Effector memory CD4-positive, alpha-beta T cell (primary cell): ENCODE results near the gene ADIPOQ.

ENCODE experiments used
- DNase-seq, 3 donors: peaks; one replicate each; pipeline ENCODE4 v3.0.0-alpha.2; 2020
- H3K27ac ChIP-seq: 2 replicates; pipeline ENCODE4 v1.7.0; 2013; ENCODE audit warnings: mild to moderate bottlenecking, low read length, moderate library complexity; ENCODE audit not compliant: insufficient read depth, poor library complexity, severe bottlenecking
- H3K27me3 ChIP-seq: replicated peaks from 2 replicates; pipeline ENCODE4 v1.7.0; 2013; ENCODE audit warnings: mild to moderate bottlenecking, low read length; ENCODE audit not compliant: insufficient read depth, control insufficient read depth, poor library complexity, severe bottlenecking
- H3K36me3 ChIP-seq: 2 replicates; pipeline ENCODE4 v1.7.0; 2013; ENCODE audit warnings: mild to moderate bottlenecking, low read length, moderate library complexity; ENCODE audit not compliant: control insufficient read depth, insufficient read depth
- H3K4me1 ChIP-seq: 2 replicates; pipeline ENCODE4 v1.7.0; 2013; ENCODE audit warnings: low read length, mild to moderate bottlenecking; ENCODE audit not compliant: control insufficient read depth, insufficient read depth, poor library complexity, severe bottlenecking
- H3K4me3 ChIP-seq: 2 replicates; pipeline ENCODE4 v1.7.0; 2013; ENCODE audit warnings: low read length, low read depth, mild to moderate bottlenecking; ENCODE audit not compliant: insufficient read depth, poor library complexity, severe bottlenecking
- H3K9me3 ChIP-seq: 2 replicates; pipeline ENCODE4 v1.7.0; 2013; ENCODE audit warnings: mild to moderate bottlenecking, low read length, moderate library complexity; ENCODE audit not compliant: control insufficient read depth

The ADIPOQ gene

GRCh38 chr3:186826410-186826975 lies 16.0 kb upstream of the ADIPOQ start:
- H3K4me3 ChIP-seq: peak overlapping the region; percentile 66
- H3K9me3 ChIP-seq: no peaks in the 10 kb centered on the region
- H3K27ac ChIP-seq: no peak overlapping the region
- peaks cover 9% of the 10 kb centered on the region for H3K4me1 ChIP-seq
- H3K36me3 ChIP-seq: no peaks in the 10 kb centered on the region
- no peak for DNase-seq
- peaks cover 11% of the 10 kb centered on the region for H3K27me3 ChIP-seq

- Histone ChIP-seq H3K27ac (peak overlapping the region; percentile 45), H3K27me3 (peaks cover 11% of the 10 kb centered on the region), H3K9me3 (no peaks in the 10 kb centered on the region), H3K4me3 (peak overlapping the region; percentile 66), H3K4me1 (peaks cover 9% of the 10 kb centered on the region), H3K36me3 (no peaks in the 10 kb centered on the region)
- DNase-seq: peak; percentile 75 to 81 (median 80)
Measured at GRCh38 chr3:186826976-186827857, 15.3 kb upstream of the ADIPOQ start.

- Histone ChIP-seq H3K4me1 (peaks cover 9% of the 10 kb centered on the region), H3K27ac (no peak overlapping the region), H3K27me3 (peaks cover 11% of the 10 kb centered on the region), H3K36me3 (no peaks in the 10 kb centered on the region), H3K9me3 (no peaks in the 10 kb centered on the region), H3K4me3 (no peak overlapping the region)
- DNase-seq: no peak
Measured at GRCh38 chr3:186828340-186828739, 14.2 kb upstream of the ADIPOQ start.

- no peak overlapping the region for H3K27ac ChIP-seq
- no peak overlapping the region for H3K4me3 ChIP-seq
- peaks cover 4% of the 10 kb centered on the region for H3K27me3 ChIP-seq
- no peaks in the 10 kb centered on the region for H3K36me3 ChIP-seq
- DNase-seq: no peak
- H3K9me3 ChIP-seq: no peaks in the 10 kb centered on the region
- H3K4me1 ChIP-seq: peaks cover 4% of the 10 kb centered on the region
Measured at GRCh38 chr3:186831798-186832197, 10.7 kb upstream of the ADIPOQ start.

GRCh38 chr3:186832276-186832675 lies 10.2 kb upstream of the ADIPOQ start:
- H3K27ac ChIP-seq: no peak overlapping the region
- H3K27me3 ChIP-seq: peaks cover 4% of the 10 kb centered on the region
- H3K4me1 ChIP-seq: peaks cover 4% of the 10 kb centered on the region
- H3K9me3 ChIP-seq: no peaks in the 10 kb centered on the region
- no peak for DNase-seq
- H3K36me3 ChIP-seq: no peaks in the 10 kb centered on the region
- H3K4me3 ChIP-seq: no peak overlapping the region

- H3K36me3 ChIP-seq: no peaks in the 10 kb centered on the region
- H3K4me1 ChIP-seq: no peaks in the 10 kb centered on the region
- H3K9me3 ChIP-seq: no peaks in the 10 kb centered on the region
- no peak for DNase-seq
- H3K4me3 ChIP-seq: no peak overlapping the region
- H3K27ac ChIP-seq: no peak overlapping the region
- H3K27me3 ChIP-seq: no peaks in the 10 kb centered on the region
Measured at GRCh38 chr3:186839874-186840641, 2.5 kb upstream of the ADIPOQ start.

- no peak for DNase-seq
- no peak overlapping the region for H3K27ac ChIP-seq
- H3K27me3 ChIP-seq: no peaks in the 10 kb centered on the region
- H3K4me3 ChIP-seq: no peak overlapping the region
- H3K4me1 ChIP-seq: no peaks in the 10 kb centered on the region
- H3K36me3 ChIP-seq: no peaks in the 10 kb centered on the region
- no peaks in the 10 kb centered on the region for H3K9me3 ChIP-seq
Measured at GRCh38 chr3:186841620-186842019, 890 bp upstream of the ADIPOQ start.

- Histone ChIP-seq H3K27ac (no peak overlapping the region), H3K9me3 (no peaks in the 10 kb centered on the region), H3K4me3 (no peak overlapping the region), H3K36me3 (no peaks in the 10 kb centered on the region), H3K4me1 (no peaks in the 10 kb centered on the region), H3K27me3 (no peaks in the 10 kb centered on the region)
- DNase-seq: no peak
Measured at GRCh38 chr3:186843039-186843432, 526 bp downstream of the ADIPOQ start.

GRCh38 chr3:186844908-186845307 lies 2.4 kb downstream of the ADIPOQ start:
- Histone ChIP-seq H3K27me3 (no peaks in the 10 kb centered on the region), H3K27ac (no peak overlapping the region), H3K4me1 (no peaks in the 10 kb centered on the region), H3K9me3 (no peaks in the 10 kb centered on the region), H3K4me3 (no peak overlapping the region), H3K36me3 (no peaks in the 10 kb centered on the region)
- DNase-seq: no peak

- H3K27me3 ChIP-seq: no peaks in the 10 kb centered on the region
- no peak overlapping the region for H3K27ac ChIP-seq
- no peak overlapping the region for H3K4me3 ChIP-seq
- H3K36me3 ChIP-seq: no peaks in the 10 kb centered on the region
- no peaks in the 10 kb centered on the region for H3K4me1 ChIP-seq
- no peaks in the 10 kb centered on the region for H3K9me3 ChIP-seq
- DNase-seq: no peak
Measured at GRCh38 chr3:186845756-186846155, 3.2 kb downstream of the ADIPOQ start.
